Nephron (organoid): ENCODE data around the gene METTL4.
A peak's percentile ranks its signal among the peaks of the same experiment; 100 is the strongest.

ENCODE experiments used
- H3K27ac Mint-ChIP-seq, 3 experiments: 2 replicates each; pipeline ENCODE4 v1.8.0; 2020; ENCODE audit warnings: mixed read lengths in 3 of 3, mild to moderate bottlenecking in 2 of 3, moderate library complexity in 1 of 3
- H3K27me3 Mint-ChIP-seq: 2 replicates; pipeline ENCODE4 v1.8.0; 2021; ENCODE audit warnings: low read depth, mild to moderate bottlenecking, moderate library complexity, mixed read lengths
- H3K36me3 Mint-ChIP-seq: 2 replicates; pipeline ENCODE4 v1.8.0; 2020; ENCODE audit warnings: low read depth, mixed read lengths
- H3K4me1 Mint-ChIP-seq: 2 replicates; pipeline ENCODE4 v1.8.0; 2020; ENCODE audit warnings: mixed read lengths
- H3K4me3 Mint-ChIP-seq, 3 experiments: 2 replicates each; pipeline ENCODE4 v1.8.0; 2020; ENCODE audit warnings: mild to moderate bottlenecking in 3 of 3, mixed read lengths in 3 of 3, moderate library complexity in 2 of 3
- H3K9me3 Mint-ChIP-seq: 2 replicates; pipeline ENCODE4 v1.8.0; 2020; ENCODE audit warnings: mixed read lengths
- TF ChIP-seq, protein P1 (sequence below), 3 experiments: fragments of 200-600 bp; sonication (generic); IDR thresholded peaks; one replicate each; pipeline ENCODE4 v1.5.0; 2021; ENCODE audit warnings: antibody characterized with exemption in 3 of 3; ENCODE audit not compliant: unreplicated experiment in 3 of 3

METTL4 gene

DNA sequence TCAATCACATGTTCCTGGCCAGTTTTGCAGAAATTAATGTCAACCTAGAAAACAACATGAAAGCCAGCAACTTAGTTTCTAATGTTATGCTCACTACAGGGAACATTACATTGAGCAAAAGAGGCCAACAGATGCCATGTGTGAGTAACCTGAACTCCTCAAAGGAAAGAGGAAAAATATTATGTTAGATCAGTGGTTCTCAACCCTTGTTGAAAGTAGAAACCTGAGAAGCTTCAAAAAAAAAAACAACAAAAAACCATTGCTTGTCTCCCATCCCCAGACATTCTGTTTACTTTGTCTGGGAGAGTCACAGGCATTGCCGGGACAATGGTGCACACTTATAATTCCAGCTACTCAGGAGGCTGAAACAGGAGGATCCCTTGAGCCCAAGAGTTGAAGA is 57.7 kb downstream of the METTL4 start:
- TF ChIP-seq, protein P1, sequence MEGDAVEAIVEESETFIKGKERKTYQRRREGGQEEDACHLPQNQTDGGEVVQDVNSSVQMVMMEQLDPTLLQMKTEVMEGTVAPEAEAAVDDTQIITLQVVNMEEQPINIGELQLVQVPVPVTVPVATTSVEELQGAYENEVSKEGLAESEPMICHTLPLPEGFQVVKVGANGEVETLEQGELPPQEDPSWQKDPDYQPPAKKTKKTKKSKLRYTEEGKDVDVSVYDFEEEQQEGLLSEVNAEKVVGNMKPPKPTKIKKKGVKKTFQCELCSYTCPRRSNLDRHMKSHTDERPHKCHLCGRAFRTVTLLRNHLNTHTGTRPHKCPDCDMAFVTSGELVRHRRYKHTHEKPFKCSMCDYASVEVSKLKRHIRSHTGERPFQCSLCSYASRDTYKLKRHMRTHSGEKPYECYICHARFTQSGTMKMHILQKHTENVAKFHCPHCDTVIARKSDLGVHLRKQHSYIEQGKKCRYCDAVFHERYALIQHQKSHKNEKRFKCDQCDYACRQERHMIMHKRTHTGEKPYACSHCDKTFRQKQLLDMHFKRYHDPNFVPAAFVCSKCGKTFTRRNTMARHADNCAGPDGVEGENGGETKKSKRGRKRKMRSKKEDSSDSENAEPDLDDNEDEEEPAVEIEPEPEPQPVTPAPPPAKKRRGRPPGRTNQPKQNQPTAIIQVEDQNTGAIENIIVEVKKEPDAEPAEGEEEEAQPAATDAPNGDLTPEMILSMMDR (IDR thresholded peaks at IDR 0.05; ENCODE audit: unreplicated experiment in 3 of 3): no peak
- H3K4me3 Mint-ChIP-seq: no peak overlapping the region
- no peaks in the 10 kb centered on the region for H3K27me3 Mint-ChIP-seq
- peaks cover 11% of the 10 kb centered on the region for H3K4me1 Mint-ChIP-seq
- no peaks in the 10 kb centered on the region for H3K36me3 Mint-ChIP-seq
- H3K27ac Mint-ChIP-seq: peak overlapping the region in 1 of 3 experiments; percentile 38
- no peaks in the 10 kb centered on the region for H3K9me3 Mint-ChIP-seq

DNA sequence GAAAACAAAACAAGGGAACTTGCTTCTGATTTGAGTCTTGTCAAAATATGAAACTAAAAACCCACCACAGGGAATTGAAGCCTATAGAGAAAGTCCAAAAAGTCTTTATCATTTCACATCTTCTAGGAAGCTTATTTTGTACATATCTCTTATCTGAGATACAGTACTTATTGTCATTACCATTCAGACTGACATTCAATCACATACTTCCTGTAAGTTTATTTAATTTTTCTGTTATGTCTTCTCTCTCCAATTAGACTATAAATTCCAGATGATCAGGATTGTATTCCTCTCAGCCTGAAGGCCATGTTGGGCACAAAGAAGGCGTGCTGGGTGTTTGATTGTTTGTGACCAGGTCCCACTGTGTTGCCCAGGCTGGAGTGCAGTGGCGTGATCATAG is 59.2 kb downstream of the METTL4 start:
- H3K9me3 Mint-ChIP-seq: no peaks in the 10 kb centered on the region
- peaks cover 12% of the 10 kb centered on the region for H3K4me1 Mint-ChIP-seq
- no peaks in the 10 kb centered on the region for H3K36me3 Mint-ChIP-seq
- no peak overlapping the region for H3K4me3 Mint-ChIP-seq
- H3K27me3 Mint-ChIP-seq: no peaks in the 10 kb centered on the region
- no peak overlapping the region for H3K27ac Mint-ChIP-seq
- TF ChIP-seq, protein P1 (IDR thresholded peaks at IDR 0.05; ENCODE audit: unreplicated experiment in 3 of 3): no peak

DNA sequence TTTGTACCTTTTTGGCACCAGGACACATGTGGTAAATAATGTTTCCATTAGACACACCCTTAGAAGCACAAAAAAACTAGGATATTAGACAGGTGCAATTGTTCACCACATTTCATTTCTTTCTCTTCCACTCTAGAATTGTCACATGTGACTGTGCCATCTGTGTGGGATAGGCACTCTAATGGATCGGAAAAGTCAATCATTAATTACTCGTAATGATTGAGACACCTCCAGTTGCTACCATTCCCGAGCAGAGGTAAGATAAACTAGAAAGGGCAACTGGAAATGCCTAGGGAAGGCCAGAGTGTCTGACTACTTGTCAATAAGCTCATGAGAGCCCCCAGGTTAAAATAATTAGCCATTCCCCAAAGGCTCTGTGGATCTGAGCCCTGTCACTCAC is 59.9 kb downstream of the METTL4 start:
- no peaks in the 10 kb centered on the region for H3K27me3 Mint-ChIP-seq
- H3K4me1 Mint-ChIP-seq: peaks cover 12% of the 10 kb centered on the region
- H3K27ac Mint-ChIP-seq: peak overlapping the region in 1 of 3 experiments; percentile 53
- TF ChIP-seq, protein P1 (IDR thresholded peaks at IDR 0.05; ENCODE audit: unreplicated experiment in 3 of 3): no peak
- no peak overlapping the region for H3K4me3 Mint-ChIP-seq
- H3K9me3 Mint-ChIP-seq: no peaks in the 10 kb centered on the region
- no peaks in the 10 kb centered on the region for H3K36me3 Mint-ChIP-seq

DNA sequence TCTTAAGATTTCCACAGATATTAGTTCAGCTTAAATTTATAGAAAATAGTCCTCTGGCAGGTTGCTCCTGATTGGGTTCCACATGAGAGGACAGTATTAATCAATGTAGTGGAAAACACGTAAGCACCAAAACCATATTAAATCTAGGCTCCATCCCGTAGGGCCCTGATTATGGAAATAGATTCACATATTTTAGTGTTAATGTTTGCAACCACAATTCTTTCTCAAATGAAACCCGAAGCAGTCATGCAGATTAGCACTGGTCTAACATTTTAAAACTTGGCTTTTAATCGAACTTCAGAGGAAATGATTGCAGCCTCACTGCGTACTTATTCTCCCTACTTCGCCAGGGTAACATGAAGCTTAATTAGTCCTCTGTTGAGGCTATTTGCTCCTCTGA is 60.9 kb downstream of the METTL4 start:
- Mint-ChIP-seq H3K4me1 (peaks cover 9% of the 10 kb centered on the region), H3K9me3 (no peaks in the 10 kb centered on the region), H3K4me3 (no peak overlapping the region), H3K27ac (peak overlapping the region in 1 of 3 experiments; percentile 8), H3K27me3 (no peaks in the 10 kb centered on the region), H3K36me3 (no peaks in the 10 kb centered on the region)
- TF ChIP-seq, protein P1 (IDR thresholded peaks at IDR 0.05; ENCODE audit: unreplicated experiment in 3 of 3): no peak

DNA sequence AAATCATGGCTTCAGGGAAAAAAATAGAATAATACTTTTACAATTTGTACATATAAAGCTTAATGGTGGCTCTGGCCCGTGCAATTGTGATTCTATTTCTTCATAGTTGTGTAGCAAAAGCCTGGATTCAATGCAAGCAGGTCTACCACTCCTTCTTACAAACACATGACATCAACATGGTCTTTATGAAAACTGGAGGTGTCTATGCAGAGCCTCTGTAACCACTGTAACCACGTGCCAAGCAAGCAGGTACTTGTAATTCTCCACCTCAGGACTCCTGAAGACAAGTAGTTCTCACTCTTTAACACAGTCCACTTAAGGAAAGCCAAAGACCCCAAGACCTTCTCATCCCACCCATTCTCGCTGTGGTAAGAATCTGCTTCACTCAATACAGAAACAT is 62.6 kb downstream of the METTL4 start:
- Mint-ChIP-seq H3K9me3 (no peaks in the 10 kb centered on the region), H3K27ac (no peak overlapping the region), H3K36me3 (no peaks in the 10 kb centered on the region), H3K4me3 (no peak overlapping the region), H3K27me3 (no peaks in the 10 kb centered on the region), H3K4me1 (peaks cover 5% of the 10 kb centered on the region)
- TF ChIP-seq, protein P1 (IDR thresholded peaks at IDR 0.05; ENCODE audit: unreplicated experiment in 3 of 3): no peak

DNA sequence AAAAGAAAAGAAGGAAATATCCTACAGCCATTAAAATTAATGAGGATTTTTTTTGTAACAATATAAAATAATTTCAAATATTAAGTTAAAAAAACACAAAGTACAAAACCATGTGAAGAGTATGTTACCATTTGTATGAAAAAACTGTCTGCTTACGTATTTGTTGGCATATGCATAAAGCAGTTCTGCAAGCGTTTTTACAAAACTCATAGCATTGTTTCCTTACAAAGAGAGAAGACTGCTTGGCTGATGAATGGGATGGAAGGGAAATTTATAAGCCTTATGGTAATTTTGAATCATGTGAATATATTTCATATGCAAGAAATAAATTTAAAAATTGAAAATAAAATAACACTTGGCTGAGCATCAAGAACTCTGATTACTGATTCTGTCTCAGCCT is 63.1 kb downstream of the METTL4 start:
- Mint-ChIP-seq H3K4me1 (peaks cover 5% of the 10 kb centered on the region), H3K27me3 (no peaks in the 10 kb centered on the region), H3K36me3 (no peaks in the 10 kb centered on the region), H3K4me3 (no peak overlapping the region), H3K9me3 (no peaks in the 10 kb centered on the region), H3K27ac (no peak overlapping the region)
- TF ChIP-seq, protein P1 (IDR thresholded peaks at IDR 0.05; ENCODE audit: unreplicated experiment in 3 of 3): no peak
